Stimulated activated CD8-positive, alpha-beta memory T cell treated with anti-CD3 and anti-CD28 coated beads, Interleukin-15, amount 100 ng/mL, for 48 hours (primary cell): ENCODE measurements around the gene ZHX3.
"Not testable (repeated sequence)": the region's sequence is repeated elsewhere in the genome, so short reads cannot be mapped to it uniquely, and the experiment has no call there.

Experiments used
- DNase-seq, 2 donors: peaks; one replicate each; pipeline ENCODE4 v3.0.0-alpha.2; 2020; ENCODE audit warnings: low read depth in 2 of 2

Gene ZHX3

DNA sequence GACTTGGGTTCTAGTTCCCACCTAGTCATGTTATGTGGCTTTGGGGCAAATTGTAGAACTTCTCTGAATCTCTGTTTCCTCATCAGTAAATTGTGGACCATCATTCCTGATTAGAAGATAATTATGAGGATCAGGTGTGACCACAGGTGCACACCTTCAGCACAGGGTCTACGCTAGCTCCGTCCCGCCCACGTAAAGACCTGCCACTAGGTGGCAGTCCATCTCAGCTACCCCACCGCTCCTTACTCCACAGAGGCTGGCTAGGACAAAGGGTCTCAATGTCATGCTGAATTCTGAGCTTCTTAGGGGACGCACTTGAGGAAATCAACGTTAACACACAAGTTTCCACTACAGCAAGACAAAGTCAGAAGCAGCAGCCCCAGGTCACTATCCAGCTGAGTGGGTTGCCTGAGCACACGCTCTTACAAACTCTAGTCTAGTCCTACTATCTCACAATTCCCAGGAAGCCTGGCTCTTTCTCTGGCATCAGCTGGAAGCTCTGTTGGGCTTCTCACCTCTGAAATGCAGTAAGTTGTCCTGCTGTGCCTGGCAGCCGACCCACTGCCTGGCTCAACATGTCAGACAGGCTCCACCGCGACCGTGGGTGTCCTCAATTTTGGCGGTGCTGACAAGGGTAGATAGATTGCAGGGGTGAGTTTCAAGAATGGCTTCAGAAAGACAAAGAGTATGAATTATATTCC lies 182.2 kb downstream of the ZHX3 start:
- peak in 1 of 2 donors; percentile 31 for DNase-seq

DNA sequence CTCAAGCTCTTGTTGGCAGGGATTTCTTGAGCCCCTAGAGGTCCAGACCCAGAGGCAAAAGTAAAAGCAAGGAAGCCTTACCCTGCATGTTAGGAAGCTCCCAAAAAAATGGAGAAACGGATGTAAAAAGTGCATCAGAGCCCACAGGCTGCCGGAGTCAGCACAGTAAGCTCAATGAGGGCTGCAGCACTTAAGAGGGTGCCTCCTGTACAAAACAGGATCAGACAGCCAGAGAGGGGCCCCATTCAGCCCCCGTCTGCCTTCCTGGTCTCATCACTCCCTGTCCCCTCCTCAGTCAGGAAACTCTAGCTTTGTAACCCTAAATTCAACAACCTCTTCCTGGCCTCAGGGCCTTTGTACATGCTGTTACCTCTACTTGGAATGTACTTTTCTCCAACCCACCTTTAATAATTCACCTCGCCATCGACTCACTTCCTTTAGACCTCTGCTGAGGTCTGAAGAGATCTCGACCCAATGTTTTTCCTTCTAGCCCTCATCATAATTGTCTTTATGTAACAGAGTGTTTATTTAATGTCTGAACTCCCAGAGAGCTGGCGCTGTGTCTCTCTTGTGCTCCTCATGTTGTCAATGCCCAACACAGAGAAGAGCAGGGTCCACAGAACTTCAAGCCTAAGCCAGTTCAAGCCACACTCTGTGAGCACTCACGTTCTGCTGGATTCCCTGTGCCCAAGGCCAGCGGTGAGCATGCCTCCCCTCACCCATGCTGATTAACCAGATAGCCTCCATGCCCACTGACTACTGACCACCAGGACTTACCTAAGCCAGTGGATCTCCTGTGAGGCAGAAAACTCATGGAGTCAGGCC lies 183.0 kb downstream of the ZHX3 start:
- DNase-seq = no peak

DNA sequence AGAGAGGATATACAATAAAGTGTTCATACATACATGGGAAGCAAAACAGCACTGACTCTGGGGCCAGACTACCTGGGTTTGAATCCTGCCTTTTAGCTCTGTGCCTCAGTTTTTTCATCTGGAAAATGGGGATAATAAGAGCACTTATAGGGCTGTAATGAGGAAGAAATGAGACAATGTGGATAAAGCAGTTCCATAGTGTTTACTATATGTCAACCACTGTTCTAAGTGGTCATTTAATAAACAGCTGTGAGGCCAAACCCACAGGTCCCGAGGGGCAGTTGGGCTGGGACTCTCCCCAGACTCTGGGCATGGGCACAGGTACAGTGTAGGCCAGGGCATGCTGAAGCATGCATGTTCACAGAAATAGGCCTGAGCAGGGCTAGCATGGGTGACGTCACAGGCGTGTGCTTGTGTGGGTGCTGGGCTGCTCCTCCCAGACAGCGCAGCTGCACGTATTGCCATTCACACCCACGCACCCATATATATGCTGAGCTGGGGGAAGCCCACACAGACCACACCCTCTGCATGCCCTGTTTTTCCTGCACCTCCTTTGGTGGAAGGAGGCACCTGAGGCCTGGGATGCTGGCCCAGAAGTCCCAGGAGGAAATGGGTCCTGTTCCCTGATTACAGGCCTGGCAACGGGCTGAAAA lies 183.7 kb downstream of the ZHX3 start:
- DNase-seq = peak in 1 of 2 donors; percentile 25

DNA sequence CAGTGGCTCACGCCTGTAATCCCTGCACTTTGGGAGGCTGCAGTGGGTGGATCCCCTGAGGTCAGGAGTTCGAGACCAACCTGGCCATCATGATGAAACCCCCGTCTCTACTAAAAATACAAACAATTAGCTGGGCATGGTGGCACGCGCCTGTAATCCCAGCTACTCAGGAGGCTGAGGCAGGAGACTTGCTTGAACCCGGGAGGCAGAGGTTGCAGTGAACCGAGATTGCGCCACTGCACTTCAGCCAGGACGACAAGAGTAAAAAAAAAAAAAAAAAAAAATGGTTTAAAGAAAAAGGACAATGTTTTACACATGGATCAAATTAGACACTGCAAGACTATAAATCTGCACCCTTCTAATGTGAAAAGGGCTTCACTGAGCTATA lies 185.1 kb downstream of the ZHX3 start:
- DNase-seq = not testable (repeated sequence)

DNA sequence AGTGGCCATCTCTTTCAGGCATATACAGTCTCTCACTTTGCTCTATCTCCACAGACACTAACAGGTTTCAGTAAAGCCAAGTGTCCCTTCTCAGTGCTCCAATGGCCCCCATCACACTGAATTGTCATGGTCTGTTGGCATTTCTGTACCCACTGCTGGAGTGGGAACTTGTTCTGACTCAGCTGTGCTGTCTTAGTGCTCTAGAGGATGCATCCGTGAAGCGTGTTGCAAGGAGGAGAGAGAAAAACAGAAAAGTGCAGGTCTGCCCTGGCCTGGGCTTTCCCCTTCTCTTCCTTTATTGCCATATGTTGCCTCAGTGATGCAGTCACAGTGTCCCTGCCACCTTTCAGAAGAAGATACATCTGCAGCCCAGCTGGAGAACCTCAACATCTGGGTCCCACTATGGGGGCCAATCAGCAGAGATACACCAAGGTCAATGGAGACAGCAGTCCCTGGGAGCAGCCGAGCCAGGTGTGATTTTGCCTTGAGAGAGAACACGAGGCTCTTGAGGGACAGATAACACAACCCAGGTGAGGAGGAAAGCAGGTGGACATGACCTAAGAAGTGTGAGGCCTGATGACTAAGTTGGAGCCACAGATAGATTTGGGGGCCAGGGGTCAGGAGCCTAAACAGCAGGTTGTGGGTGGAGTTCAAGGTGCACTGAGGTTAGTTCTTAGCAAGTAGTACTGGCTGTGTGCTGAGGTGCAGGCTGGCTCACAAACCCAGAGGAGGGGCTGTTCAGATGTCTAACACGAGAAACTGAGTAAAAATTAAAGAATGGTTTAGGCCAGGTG lies 185.7 kb downstream of the ZHX3 start:
- DNase-seq = no peak
